ENCODE measurements around the gene ZIC4.

The ZIC4 gene

GRCh38 chr3:147391781-147392624, 14.3 kb downstream of the ZIC4 start:
- peak; percentile 86 for ATAC-seq
- TF ChIP-seq ZNF8 (CRISPR knock-in tag; IDR thresholded peaks at IDR 0.05): no peak
- no peak for TF ChIP-seq ZC3H10 (CRISPR knock-in tag; IDR thresholded peaks at IDR 0.05)
- TF ChIP-seq OSR1 (CRISPR knock-in tag; IDR thresholded peaks at IDR 0.05): no peak
- TF ChIP-seq TSHZ2 (CRISPR knock-in tag; IDR thresholded peaks at IDR 0.05): no peak; the same call in 1 of the 2 replicates
- TF ChIP-seq, protein P1, sequence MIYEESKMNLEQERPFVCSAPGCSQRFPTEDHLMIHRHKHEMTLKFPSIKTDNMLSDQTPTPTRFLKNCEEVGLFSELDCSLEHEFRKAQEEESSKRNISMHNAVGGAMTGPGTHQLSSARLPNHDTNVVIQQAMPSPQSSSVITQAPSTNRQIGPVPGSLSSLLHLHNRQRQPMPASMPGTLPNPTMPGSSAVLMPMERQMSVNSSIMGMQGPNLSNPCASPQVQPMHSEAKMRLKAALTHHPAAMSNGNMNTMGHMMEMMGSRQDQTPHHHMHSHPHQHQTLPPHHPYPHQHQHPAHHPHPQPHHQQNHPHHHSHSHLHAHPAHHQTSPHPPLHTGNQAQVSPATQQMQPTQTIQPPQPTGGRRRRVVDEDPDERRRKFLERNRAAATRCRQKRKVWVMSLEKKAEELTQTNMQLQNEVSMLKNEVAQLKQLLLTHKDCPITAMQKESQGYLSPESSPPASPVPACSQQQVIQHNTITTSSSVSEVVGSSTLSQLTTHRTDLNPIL (CRISPR knock-in tag; IDR thresholded peaks at IDR 0.05; ENCODE audit: low read depth): no peak
- no peak for TF ChIP-seq CSDC2 (CRISPR knock-in tag; IDR thresholded peaks at IDR 0.05)
- no peak for TF ChIP-seq ISL1 (CRISPR knock-in tag; IDR thresholded peaks at IDR 0.05)
- TF ChIP-seq ESRRG (CRISPR knock-in tag; IDR thresholded peaks at IDR 0.05): no peak
- TF ChIP-seq ZNF565 (CRISPR knock-in tag; conservative IDR thresholded peaks at IDR 0.05; ENCODE audit: low read depth): no peak
- no peak for TF ChIP-seq ZNF70 (CRISPR knock-in tag; IDR thresholded peaks at IDR 0.05)
- no peak; the same call in 1 of the 2 replicates for TF ChIP-seq TCF4 (CRISPR knock-in tag; IDR thresholded peaks at IDR 0.05; ENCODE audit: borderline replicate concordance)
- no peak for TF ChIP-seq PATZ1 (CRISPR knock-in tag; IDR thresholded peaks at IDR 0.05; ENCODE audit: borderline replicate concordance)
- no peak for TF ChIP-seq BACH2 (CRISPR knock-in tag; IDR thresholded peaks at IDR 0.05; ENCODE audit: borderline replicate concordance)
- no peak for TF ChIP-seq GLIS3 (CRISPR knock-in tag; IDR thresholded peaks at IDR 0.05)
- TF ChIP-seq SNAI2 (CRISPR knock-in tag; IDR thresholded peaks at IDR 0.05): no peak
- TF ChIP-seq, protein P2, sequence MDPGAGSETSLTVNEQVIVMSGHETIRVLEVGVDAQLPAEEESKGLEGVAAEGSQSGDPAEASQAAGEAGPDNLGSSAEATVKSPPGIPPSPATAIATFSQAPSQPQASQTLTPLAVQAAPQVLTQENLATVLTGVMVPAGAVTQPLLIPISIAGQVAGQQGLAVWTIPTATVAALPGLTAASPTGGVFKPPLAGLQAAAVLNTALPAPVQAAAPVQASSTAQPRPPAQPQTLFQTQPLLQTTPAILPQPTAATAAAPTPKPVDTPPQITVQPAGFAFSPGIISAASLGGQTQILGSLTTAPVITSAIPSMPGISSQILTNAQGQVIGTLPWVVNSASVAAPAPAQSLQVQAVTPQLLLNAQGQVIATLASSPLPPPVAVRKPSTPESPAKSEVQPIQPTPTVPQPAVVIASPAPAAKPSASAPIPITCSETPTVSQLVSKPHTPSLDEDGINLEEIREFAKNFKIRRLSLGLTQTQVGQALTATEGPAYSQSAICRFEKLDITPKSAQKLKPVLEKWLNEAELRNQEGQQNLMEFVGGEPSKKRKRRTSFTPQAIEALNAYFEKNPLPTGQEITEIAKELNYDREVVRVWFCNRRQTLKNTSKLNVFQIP (CRISPR knock-in tag; IDR thresholded peaks at IDR 0.05; ENCODE audit: borderline replicate concordance, low read depth): no peak

DNA sequence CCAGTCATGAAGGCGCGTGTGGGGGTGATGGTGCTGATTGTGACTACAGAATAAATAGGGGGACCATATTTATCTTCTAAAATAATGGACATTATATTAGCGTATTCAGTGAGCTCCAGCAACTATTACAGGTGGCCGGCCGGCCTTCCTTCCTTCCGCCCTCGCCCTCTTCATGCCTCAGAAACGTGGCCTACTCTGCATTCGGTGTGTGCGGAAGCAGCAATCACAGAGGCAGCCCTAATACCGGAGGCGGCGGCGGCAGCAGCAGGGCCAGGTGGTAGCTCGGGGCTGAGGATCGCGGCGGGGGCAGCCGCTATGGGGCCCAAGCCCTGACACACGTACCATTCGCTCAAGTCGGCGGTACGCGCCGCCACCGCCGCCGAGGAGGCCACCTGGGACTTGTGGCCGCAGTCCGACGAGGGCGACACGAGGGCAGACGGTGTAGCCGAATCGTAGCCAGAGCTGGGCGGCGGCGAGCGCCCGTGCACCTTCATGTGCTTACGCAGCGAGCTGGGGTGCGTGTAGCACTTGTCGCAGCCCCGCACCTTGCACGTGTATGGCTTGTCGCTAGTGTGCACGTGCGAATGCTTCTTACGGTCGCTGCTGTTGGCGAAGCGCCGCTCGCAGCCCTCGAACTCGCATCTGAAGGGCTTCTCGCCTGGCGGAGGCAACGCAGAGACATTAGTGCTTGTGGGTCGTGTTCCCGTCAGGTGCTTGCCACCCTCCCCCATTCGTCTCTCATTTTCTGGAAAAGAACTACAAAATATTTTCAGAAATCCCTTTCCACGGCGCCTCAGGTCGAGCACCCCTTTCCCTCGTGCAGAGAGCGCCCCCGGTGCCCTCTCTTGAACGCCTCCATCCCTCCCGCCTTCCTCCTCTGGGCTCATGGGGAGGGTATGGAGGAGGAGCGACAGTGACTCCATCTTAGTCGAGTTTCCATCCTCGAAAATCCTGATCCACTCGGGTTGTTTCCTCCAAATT, 15.5 kb downstream of the ZIC4 start:
- no peak for ATAC-seq
- TF ChIP-seq ARNTL (CRISPR knock-in tag; IDR thresholded peaks at IDR 0.05; ENCODE audit: borderline replicate concordance, low read depth): no peak
- TF ChIP-seq ISL1 (CRISPR knock-in tag; IDR thresholded peaks at IDR 0.05): no peak
- TF ChIP-seq, protein P2 (CRISPR knock-in tag; IDR thresholded peaks at IDR 0.05; ENCODE audit: borderline replicate concordance, low read depth): no peak
- TF ChIP-seq BACH2 (CRISPR knock-in tag; IDR thresholded peaks at IDR 0.05; ENCODE audit: borderline replicate concordance): no peak
- no peak for TF ChIP-seq TOX (CRISPR knock-in tag; IDR thresholded peaks at IDR 0.05; ENCODE audit: borderline replicate concordance)
- TF ChIP-seq ZFP30 (CRISPR knock-in tag; IDR thresholded peaks at IDR 0.05): no peak
- TF ChIP-seq ZC3H10 (CRISPR knock-in tag; IDR thresholded peaks at IDR 0.05): no peak
- TF ChIP-seq PATZ1 (CRISPR knock-in tag; IDR thresholded peaks at IDR 0.05; ENCODE audit: borderline replicate concordance): no peak
- no peak for TF ChIP-seq CSDC2 (CRISPR knock-in tag; IDR thresholded peaks at IDR 0.05)
- TF ChIP-seq TSHZ2 (CRISPR knock-in tag; IDR thresholded peaks at IDR 0.05): no peak
- TF ChIP-seq CSRNP3 (CRISPR knock-in tag; IDR thresholded peaks at IDR 0.05): no peak
